Measurements from ENCODE around the gene LHX4.

Gene LHX4

GRCh38 chr1:180299479-180300221 is 69.6 kb downstream of the LHX4 start:
- no peak for DNase-seq (ENCODE audit: low read depth in 2 of 2)

- DNase-seq (ENCODE audit: low read depth in 2 of 2), result no peak
Measured at GRCh38 chr1:180301135-180301742, 71.2 kb downstream of the LHX4 start.

GRCh38 chr1:180309338-180309737 is 79.3 kb downstream of the LHX4 start:
- DNase-seq (ENCODE audit: low read depth in 2 of 2), result no peak

GRCh38 chr1:180310095-180310494 is 80.0 kb downstream of the LHX4 start:
- no peak for DNase-seq (ENCODE audit: low read depth in 2 of 2)

GRCh38 chr1:180311011-180311730 is 81.1 kb downstream of the LHX4 start:
- no peak for DNase-seq (ENCODE audit: low read depth in 2 of 2)

- no peak for DNase-seq (ENCODE audit: low read depth in 2 of 2)
Measured at GRCh38 chr1:180312926-180313325, 82.9 kb downstream of the LHX4 start.

GRCh38 chr1:180327089-180327488 is 97.0 kb downstream of the LHX4 start:
- DNase-seq (ENCODE audit: low read depth in 2 of 2), result no peak
